Tibial nerve (tissue), 3 donors: ENCODE measurements around the gene PLCL2.

Experiments
- CTCF ChIP-seq, 5 experiments: fragments of 200-600 bp in 3 of 5; fragments of 450-650 bp in 2 of 5; sonication (generic) in 3 of 5; IDR thresholded peaks; one replicate each; pipeline ENCODE4 v1.5.1; 2016 to 2019; ENCODE audit warnings: antibody characterized with exemption in 5 of 5, mild to moderate bottlenecking in 3 of 5, moderate library complexity in 2 of 5
- POLR2A ChIP-seq, 2 donors: fragments of 450-650 bp; IDR thresholded peaks; one replicate each; pipeline ENCODE4 v1.6.1; 2017; ENCODE audit warnings: antibody characterized with exemption in 2 of 2, mild to moderate bottlenecking in 2 of 2, moderate library complexity in 2 of 2

- TF ChIP-seq CTCF (IDR thresholded peaks at IDR 0.05) (no peak), POLR2A (IDR thresholded peaks at IDR 0.05) (no peak)
Measured at GRCh38 chr3:16844222-16844621, 40.5 kb upstream of the PLCL2 start.
